Measurements from ENCODE around the gene TMTC2. TPM values are rescaled to one million over a fixed set of nuclear protein-coding genes. Genes with fewer than 3 reads are reported as not detected.
"Not testable (repeated sequence)": the region's sequence is repeated elsewhere in the genome, so short reads cannot be mapped to it uniquely, and the experiment has no call there.

The TMTC2 gene
- total RNA-seq, 4 donors from 2014 or later = 11.5 to 44.1 (median 16.0) TPM

DNA sequence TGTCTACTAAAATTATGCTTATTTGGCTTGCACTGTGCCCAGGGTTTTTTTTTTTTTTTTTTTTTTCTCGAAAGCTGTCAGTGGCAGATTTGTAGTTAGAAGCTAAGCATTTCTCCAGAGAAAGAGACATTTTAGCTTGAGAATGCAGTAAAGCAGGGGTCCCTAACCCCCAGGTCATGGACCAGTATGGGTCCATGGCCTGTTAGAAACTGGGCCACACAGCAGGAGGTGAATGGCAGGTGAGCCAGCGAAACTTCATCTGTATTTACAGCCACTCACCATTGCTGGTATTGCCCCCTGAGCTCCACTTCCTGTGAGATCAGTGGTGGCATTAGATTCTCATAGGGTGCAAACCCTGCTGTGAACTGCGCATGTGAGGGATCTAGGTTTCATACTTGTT lies 73.7 kb downstream of the TMTC2 start:
- H3K4me1 ChIP-seq = no peaks in the 10 kb centered on the region
- no peaks in the 10 kb centered on the region for H3K9me3 ChIP-seq
- intact Hi-C loops (cut with DNase I; ENCODE audit: low total_unique reads) = no loop called here
- no peak overlapping the region for H3K27ac ChIP-seq
- no peaks in the 10 kb centered on the region for H3K27me3 ChIP-seq
- DNase-seq = no peak
- H3K36me3 ChIP-seq = no peaks in the 10 kb centered on the region
- no peak for TF ChIP-seq POLR2A (IDR thresholded peaks at IDR 0.05)
- no peak overlapping the region for H3K4me3 ChIP-seq

DNA sequence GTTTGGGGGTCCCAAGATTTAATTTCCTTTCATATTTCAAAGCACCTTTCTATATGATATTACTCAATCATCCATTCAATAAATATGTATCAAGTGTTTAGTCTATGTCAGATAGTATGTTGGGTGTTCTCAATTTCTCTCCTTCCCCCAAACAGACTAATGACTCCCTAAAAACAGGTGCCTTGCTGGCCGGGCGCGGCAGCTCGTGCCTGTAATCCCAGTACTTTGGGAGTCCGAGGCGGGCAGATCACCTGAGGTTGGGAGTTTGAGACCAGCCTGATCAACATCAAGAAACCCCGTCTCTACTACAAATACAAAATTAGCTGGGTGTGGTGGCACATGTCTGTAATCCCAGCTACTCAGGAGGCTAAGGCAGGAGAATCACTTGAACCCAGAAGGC lies 78.5 kb downstream of the TMTC2 start:
- H3K27ac ChIP-seq; H3K4me1 ChIP-seq; DNase-seq; H3K9me3 ChIP-seq; H3K36me3 ChIP-seq; H3K4me3 ChIP-seq; H3K27me3 ChIP-seq; intact Hi-C loops (cut with DNase I; ENCODE audit: low total_unique reads): not testable (repeated sequence)

DNA sequence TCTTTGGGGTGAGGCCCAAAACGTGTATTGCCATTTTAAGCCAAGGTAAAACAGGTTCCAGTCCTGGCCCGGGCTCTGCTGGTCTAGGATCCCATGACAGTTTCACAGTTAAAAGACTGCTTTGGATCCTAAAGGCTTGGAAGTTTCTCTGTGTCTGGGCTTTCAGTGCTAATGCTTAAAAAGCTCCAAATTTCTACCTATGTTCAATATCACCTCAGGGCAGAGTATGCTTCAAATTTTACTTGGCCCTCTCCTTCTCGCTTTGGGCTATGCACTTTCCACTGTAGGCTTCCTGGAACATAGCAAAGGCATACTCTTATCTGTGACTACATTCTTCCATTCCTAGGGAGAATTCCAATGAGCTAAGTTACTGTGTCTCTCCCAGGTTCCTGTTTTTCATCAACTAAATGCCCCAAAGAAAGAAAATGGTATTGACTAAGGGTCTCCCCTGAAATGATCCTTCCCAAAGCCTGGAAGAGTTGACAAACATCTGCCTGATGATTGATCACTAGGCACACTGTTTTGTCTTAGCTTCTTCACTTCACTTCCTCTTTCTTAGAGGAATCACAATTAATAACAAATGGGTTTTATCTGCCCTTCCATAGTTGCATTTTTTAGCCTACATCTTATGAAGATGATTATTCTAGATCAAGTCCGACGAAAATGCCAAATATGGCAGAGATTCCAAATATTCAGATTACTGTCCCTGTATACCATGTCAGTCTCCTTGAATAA lies 79.4 kb downstream of the TMTC2 start:
- Histone ChIP-seq H3K36me3 (no peaks in the 10 kb centered on the region), H3K4me3 (no peak overlapping the region), H3K4me1 (no peaks in the 10 kb centered on the region), H3K27me3 (no peaks in the 10 kb centered on the region), H3K27ac (no peak overlapping the region), H3K9me3 (no peaks in the 10 kb centered on the region)
- intact Hi-C loops (cut with DNase I; ENCODE audit: low total_unique reads) = no loop called here
- no peak for DNase-seq
- no peak for TF ChIP-seq POLR2A (IDR thresholded peaks at IDR 0.05)
- TF ChIP-seq, protein P1, sequence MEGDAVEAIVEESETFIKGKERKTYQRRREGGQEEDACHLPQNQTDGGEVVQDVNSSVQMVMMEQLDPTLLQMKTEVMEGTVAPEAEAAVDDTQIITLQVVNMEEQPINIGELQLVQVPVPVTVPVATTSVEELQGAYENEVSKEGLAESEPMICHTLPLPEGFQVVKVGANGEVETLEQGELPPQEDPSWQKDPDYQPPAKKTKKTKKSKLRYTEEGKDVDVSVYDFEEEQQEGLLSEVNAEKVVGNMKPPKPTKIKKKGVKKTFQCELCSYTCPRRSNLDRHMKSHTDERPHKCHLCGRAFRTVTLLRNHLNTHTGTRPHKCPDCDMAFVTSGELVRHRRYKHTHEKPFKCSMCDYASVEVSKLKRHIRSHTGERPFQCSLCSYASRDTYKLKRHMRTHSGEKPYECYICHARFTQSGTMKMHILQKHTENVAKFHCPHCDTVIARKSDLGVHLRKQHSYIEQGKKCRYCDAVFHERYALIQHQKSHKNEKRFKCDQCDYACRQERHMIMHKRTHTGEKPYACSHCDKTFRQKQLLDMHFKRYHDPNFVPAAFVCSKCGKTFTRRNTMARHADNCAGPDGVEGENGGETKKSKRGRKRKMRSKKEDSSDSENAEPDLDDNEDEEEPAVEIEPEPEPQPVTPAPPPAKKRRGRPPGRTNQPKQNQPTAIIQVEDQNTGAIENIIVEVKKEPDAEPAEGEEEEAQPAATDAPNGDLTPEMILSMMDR (IDR thresholded peaks at IDR 0.05) = no peak

DNA sequence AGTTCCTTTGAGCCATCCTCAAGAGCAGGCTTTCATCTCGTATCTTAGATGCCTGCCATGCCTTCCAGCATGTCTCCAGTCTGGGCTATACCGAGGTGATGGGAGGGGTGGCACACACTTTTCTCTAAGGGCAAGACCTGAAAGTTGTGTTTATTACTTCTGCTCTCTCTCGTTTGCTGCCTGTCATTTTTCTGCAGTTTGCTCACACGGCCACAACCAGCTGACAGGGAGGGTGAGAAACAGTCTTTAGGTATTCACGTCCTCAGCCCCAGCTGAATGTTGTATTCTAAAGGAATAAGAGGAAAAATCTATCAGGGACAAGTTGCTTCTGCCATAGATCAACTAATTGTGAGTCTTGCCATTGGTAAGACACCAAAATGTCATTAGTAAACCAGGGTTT lies 88.0 kb downstream of the TMTC2 start:
- no peak overlapping the region for H3K27ac ChIP-seq
- intact Hi-C loops (cut with DNase I; ENCODE audit: low total_unique reads) = no loop called here

DNA sequence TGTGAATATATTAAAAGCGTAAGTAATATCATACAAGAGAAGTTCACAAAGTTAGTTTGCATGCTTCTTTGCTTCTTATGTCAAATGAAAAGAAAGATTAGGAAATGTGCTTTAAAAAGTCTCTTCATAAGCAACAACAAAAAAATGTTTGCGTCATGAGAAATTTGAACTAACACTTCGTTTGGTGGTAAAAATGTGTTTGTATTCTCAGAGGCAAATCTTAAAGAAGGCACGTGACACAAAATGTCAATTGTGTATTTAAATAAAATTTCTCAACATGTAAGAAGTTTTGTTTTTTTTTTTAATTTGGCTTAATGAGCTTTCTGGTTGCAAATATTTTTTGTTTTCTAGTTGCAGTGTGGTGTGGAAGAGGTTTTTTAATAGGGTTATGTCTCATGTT lies 93.8 kb downstream of the TMTC2 start:
- Histone ChIP-seq H3K9me3 (no peaks in the 10 kb centered on the region), H3K27ac (no peak overlapping the region), H3K36me3 (no peaks in the 10 kb centered on the region), H3K27me3 (no peaks in the 10 kb centered on the region), H3K4me3 (no peak overlapping the region), H3K4me1 (no peaks in the 10 kb centered on the region)
- no peak for DNase-seq
- intact Hi-C loops (cut with DNase I; ENCODE audit: low total_unique reads) = no loop called here
- TF ChIP-seq, protein P1 (IDR thresholded peaks at IDR 0.05) = no peak
- TF ChIP-seq POLR2A (IDR thresholded peaks at IDR 0.05) = no peak

More for the DNA sequence above, 88.0 kb downstream of the TMTC2 start:
- H3K36me3 ChIP-seq = no peaks in the 10 kb centered on the region
- no peak overlapping the region for H3K4me3 ChIP-seq
- no peaks in the 10 kb centered on the region for H3K27me3 ChIP-seq
- H3K4me1 ChIP-seq = no peaks in the 10 kb centered on the region
- TF ChIP-seq, protein P1 (IDR thresholded peaks at IDR 0.05) = no peak
- TF ChIP-seq POLR2A (IDR thresholded peaks at IDR 0.05) = no peak
- no peak for DNase-seq
- no peaks in the 10 kb centered on the region for H3K9me3 ChIP-seq

DNA sequence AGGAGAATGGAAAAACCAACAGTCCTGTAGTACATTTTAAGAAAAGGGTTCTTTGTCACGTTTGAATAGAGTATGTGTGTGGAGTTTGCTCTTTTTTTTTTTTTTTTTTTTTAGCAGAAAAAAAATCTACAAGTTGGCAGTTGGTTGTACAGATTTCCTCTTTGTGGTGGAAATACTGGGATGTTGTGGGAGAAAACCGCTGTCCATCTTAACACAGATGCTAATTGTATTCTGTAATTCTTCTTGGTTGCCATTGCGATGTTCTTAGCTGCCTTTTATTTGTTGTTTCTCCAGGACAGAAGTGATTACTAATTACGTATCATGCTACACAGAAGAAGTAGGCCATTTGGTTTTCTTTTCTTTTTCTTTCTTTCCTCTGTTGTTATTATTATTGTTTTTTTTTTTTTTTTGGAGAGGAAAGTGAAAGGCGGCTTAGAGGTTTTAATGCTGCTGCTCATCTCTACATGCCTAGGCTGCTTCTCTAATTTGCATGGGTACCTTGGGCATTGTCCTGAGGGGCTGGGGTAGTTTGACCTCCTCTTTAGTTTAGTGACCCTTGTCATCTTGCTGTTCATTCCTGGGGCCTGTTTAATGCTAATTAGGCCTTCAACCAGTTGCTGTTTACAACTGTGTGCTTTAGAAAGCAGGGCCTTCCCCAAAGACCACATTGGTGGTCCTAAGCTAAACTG lies 94.7 kb downstream of the TMTC2 start:
- H3K9me3 ChIP-seq = no peaks in the 10 kb centered on the region
- intact Hi-C loops (cut with DNase I; ENCODE audit: low total_unique reads) = no loop called here
- no peaks in the 10 kb centered on the region for H3K36me3 ChIP-seq
- TF ChIP-seq POLR2A (IDR thresholded peaks at IDR 0.05) = no peak
- TF ChIP-seq, protein P1 (IDR thresholded peaks at IDR 0.05) = no peak
- no peaks in the 10 kb centered on the region for H3K4me1 ChIP-seq
- H3K4me3 ChIP-seq = no peak overlapping the region
- no peaks in the 10 kb centered on the region for H3K27me3 ChIP-seq
- no peak for DNase-seq
- no peak overlapping the region for H3K27ac ChIP-seq
